ENCODE results near the gene PMEPA1.

GRCh38 chr20:57653910-57654309 is 55.9 kb downstream of the PMEPA1 start:
- TF ChIP-seq REST (IDR thresholded peaks at IDR 0.05; ENCODE audit: insufficient read depth in 1 of 2, low read depth in 2 of 2, low read length in 2 of 2) (no peak), POLR2AphosphoS5 (IDR thresholded peaks at IDR 0.05; ENCODE audit: low read depth, low read length) (no peak), SIN3A (IDR thresholded peaks at IDR 0.05; ENCODE audit: borderline replicate concordance, insufficient read depth, low read length) (no peak), TAF1 (IDR thresholded peaks at IDR 0.05; ENCODE audit: borderline replicate concordance, insufficient read depth, low read length) (no peak)

Data from PFSK-1 (cell line).